Gastrocnemius medialis (tissue), 4 donors: ENCODE results near the gene C18orf32.

ENCODE experiments used
- CTCF ChIP-seq, 5 experiments: fragments of 450-650 bp in 3 of 5; fragments of 200-600 bp in 2 of 5; sonication (generic) in 2 of 5; IDR thresholded peaks in 4 of 5; conservative IDR thresholded peaks in 1 of 5; 1 replicate in 4 of 5; 2 replicates in 1 of 5; pipeline ENCODE4 v1.5.1; 2016 to 2019; ENCODE audit warnings: antibody characterized with exemption in 5 of 5, mild to moderate bottlenecking in 3 of 5, moderate library complexity in 3 of 5
- POLR2A ChIP-seq, 2 donors: fragments of 450-650 bp; IDR thresholded peaks; one replicate each; pipeline ENCODE4 v1.6.1; 2017; ENCODE audit warnings: antibody characterized with exemption in 2 of 2, mild to moderate bottlenecking in 2 of 2, moderate library complexity in 2 of 2

GRCh38 chr18:49467599-49467998 is 19.4 kb downstream of the C18orf32 start:
- TF ChIP-seq CTCF (IDR thresholded peaks at IDR 0.05 in 4 of 5, conservative IDR thresholded peaks at IDR 0.05 in 1 of 5) (no peak), POLR2A (IDR thresholded peaks at IDR 0.05) (no peak)
